Activated T-helper 9 cell treated with anti-CD3 and anti-CD28 coated beads, Interleukin-2, amount 50 U/mL, for 16 hours (primary cell): ENCODE results near the gene GSG1L.
"Not testable (repeated sequence)": the region's sequence is repeated elsewhere in the genome, so short reads cannot be mapped to it uniquely, and the experiment has no call there.

ENCODE experiments used
- DNase-seq: peaks from one replicate; pipeline ENCODE4 v3.0.0-alpha.2; 2020; ENCODE audit warnings: low read depth

Gene GSG1L

DNA sequence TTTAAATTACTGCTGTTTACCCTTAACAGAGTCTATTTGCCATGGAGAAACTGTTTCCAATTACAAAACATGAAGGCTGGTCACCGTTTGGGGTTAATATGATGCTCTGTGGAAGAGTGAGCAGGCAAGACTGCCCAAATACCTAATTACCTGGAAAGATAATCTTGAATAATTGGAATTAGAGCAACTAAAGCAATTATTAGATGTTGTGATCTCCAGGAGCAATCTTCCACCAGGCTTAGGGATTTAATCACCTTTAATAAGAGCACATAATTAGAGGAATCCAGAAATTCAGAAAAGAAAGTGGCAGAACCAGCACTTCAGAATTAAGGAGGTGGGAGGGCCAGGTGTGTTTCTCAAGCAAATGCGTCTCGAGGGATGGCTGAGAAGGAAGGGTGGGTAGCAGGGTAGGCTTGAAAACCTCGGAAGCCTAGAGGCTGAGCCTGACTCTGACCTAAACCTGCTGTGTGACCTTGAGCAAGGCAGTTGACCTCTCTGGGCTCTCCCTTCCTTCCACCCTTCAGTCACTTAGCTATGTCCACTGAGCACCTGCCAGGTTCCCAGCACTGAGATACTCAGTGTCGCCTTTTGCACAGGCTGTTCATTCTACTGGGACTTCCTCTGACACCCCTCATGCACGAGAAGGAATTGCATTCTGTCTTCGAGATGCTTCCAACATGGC, 113.2 kb downstream of the GSG1L start:
- no peak for DNase-seq

DNA sequence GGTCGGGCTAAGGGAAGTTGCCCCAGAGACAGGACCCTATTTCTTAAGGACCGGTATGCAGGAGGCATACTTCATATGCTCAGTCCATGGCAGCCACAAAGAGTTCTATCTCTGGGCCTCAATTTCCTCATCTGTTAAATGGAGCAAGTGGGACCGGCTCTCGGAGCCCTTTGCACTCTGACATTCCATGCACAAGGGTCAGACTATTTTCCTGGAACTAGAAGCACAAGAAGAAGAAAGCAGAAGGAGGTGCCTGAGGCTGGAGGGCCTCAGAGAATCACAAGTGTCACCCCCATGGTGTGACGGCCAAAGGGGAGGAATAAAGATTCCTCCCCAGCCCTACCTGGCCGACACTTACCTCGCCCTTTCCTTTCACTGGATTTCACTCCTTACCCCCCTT, 115.8 kb downstream of the GSG1L start:
- DNase-seq = no peak

DNA sequence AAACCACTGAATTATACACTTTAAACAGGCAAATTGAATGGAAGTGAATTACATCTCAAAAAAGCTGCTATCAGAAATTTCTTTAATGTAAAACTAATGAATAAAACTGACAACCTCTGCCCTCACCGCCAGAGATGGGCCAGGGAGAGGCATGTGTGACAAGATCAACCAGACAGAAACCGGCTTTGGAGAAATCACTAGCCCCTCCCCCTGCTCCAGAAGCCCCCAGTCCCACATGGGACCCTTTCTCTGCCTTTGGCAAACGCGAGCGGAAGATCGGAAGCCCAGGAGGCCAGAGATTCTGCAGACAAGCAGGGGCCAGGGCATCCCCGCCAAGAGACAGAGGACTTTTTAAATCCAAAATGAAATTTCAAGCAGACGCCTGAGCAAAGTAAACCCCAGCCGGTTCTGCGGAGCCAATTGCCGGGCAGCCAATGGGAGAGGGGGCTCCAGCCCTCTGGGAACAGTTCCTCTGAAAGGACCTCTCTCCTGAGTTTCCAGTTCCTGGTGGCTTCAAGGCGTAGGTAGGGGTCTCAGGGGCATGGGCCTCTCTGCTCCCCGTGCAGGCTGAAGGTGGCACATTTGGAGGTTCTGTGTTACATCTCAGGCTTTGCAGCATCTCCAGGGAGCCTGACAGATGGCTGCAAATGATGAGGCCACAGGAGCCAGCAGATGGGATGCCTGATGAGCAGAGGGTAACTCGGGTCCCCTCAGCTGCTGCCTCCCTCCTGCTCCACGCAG, 118.1 kb downstream of the GSG1L start:
- DNase-seq = no peak

DNA sequence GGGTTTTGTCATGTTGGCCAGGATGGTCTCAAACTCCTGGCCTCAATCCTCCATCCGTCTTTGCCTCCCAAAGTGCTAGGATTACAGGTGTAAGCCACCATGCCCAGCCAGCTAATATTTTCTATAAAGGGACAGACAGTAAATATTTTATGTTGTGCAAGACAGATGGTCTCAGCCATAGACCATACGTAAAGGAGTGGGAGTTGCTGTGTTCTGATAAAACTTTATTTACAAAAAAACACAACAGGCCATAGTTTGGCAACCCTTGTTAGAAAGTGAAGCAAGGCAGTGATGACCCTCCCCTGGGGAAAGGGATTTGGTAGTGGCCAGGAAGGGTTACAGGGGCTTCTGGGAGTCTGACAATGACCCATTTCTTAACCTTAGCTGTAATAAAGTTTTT, 119.7 kb downstream of the GSG1L start:
- no peak for DNase-seq

DNA sequence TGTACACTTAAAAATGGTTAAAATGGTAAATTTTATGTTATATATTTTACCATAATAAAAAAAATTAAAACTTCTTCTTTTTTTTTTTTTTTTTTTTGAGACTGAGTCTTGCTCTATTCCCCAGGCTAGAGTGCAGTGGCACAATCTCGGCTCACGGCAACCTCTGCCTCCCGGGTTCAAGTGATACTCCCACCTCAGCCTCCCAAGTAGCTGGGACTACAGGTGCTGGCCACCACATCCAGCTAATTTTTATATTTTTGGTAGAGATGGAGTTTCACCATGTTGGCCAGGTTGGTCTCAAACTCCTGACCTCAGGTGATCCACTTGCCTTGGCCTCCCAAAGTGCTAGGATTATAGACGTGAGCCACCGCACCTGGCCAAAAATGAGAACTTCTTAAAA, 121.4 kb downstream of the GSG1L start:
- DNase-seq = not testable (repeated sequence)

DNA sequence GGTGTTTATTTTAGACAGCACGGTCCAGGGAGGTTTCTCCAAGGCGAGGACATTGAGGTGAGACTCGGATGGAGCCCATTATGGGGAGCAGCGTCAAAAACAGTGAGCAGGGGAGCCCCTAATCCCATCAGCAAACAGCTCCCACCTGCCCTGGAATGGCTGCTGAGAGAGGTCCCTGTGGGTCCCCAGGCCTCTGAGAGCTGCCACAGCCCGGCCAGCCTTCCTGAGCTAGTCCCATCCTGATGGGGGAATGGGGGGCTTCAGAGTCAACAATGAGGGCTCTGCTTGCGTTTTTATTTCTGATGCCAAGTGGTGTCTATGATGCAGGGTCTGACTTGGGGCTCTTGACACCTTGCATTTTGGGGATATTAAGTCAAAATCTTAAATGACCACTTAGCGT, 128.4 kb downstream of the GSG1L start:
- DNase-seq = no peak

DNA sequence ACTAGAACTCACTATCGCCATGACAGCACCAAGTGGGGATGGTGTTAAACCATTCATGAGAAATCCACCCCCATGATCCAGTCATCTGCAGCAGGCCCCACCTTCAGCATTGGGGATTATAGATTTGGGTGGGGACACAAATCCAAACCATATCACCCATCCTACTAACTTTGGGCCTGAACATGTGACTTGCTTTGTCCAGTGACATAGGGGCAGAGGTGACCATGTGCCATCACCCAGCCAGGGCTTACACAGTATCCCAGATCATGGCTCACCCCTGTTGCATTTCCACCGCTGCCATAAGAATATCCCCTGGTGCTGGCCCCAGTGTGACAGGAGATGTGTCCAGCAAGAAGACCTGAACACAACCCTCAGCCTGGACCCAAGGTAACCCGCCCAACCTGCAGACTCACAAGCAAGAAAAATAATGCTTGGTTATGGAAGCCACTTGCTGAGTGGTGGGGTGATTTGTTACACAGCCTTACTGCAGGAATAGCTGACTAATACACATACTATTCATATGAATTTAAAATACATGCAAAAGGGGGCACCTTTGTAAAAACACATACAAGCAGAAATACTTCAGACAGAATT, 130.9 kb downstream of the GSG1L start:
- no peak for DNase-seq

DNA sequence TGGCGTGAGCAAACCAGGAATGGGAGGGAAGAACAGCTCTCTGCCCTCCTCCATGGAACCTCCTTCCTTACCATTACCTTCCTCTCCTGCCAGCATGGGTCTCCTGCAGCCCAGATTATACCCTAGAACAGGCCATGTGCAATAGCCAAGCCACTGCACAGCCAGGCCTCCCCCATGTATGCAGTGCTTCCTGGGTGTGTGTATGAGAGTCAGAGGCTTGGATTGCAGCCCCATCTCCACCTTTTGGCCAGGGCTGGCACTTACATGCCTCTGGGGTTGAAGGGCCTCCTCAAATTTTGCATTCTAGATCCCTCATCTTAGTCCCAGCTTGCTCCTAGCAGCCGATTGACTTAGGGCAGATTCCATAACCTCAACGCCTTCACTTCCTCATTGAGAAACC, 133.7 kb downstream of the GSG1L start:
- no peak for DNase-seq

DNA sequence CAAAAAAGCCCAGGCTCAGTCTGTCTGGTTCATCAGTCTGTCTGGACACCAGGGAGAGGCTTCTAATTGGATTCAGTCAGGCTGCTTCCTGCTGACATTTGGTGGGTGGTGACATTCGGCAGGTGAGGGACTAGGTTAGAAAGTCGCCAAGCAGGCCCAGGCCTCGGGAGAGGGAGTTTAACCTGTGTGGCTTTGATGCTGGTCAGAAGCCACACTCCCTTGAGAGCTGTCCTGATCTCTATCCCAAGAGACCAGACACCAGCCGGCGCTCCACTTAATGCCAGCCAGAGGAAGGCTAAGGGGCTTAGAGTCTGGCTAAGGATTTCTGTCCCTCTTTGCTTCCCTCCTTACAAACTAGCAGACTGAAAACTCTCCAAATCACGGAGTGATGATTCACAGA, 135.0 kb downstream of the GSG1L start:
- DNase-seq = no peak

DNA sequence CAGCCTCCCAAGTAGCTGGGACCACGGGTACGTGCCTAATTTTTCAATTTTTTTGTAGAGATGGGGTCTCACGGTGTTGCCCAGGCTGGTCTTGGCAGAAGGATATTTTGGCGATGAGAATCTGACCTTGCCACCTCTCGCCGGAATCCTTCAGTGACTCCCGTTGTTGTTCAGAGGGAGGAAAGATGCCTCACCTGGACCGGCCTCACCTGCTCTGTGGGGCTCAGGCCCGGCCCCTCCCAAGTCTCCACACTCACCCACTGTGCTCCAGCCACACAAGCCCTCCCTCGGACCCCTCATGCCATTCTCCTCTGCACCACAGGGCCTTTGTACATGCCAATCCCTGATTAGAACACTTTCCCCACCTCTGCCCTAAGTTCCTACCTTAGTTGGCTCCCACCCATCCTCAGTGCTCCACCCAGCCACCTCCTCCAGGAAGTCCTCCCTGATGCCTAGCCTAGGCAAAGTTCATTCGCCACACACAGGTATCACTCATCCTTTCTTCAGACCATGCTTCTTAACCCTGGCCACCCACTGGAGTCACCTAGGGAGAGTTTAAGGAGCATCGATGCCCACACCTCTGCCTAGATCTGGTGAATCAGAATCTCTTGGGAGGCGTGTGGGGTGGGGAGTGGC, 136.1 kb downstream of the GSG1L start:
- DNase-seq = no peak

DNA sequence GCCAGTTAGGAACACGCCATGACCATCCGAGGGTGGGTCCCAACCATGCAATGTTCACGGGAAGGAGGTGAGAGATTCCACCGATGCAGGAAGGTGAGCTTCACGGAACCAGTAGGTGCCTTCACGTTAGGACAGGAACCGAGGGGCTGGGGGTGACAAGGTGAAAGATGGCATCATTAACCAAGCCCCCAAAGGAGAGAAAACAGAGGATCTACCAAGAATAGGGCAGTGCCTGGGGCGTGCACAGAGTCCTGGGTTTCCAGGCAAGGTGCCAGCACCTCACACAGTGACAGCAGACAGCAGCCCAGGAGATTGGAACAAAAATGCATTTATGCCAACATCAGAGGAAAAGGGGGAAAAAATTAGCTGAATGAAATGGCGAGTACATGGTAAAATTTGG, 137.9 kb downstream of the GSG1L start:
- DNase-seq = no peak

DNA sequence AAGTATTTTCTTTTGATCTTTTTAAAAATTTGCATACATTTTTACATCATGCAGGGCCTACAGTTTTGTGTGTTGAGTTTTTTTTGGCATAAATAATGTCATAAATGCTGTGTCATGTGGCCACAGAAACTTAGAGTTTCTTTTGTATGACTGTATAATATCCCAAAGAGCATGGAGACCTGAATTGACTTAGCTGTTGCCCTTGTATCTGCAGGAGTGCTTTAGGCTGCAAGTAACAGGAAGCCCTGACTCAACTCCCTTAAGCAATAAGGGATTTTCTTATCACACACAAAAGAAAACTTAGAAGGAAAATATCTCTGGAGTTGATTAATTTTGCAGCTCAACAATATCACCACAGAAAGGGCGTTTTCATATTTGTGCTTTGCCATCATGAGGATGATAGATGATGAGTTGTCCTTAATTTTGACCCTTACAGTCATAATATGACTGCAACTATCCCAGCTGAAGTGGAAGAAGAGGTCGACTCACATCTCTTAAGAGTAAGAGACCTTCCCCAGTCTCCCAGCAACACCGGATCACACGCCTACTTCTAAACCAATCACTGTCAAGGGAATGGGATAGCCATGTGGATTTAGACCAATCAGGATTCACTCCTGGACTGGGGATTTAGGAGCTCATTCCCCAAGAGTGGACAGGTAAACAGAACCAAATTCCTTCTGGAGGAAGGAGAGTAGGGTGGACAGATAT, 138.9 kb downstream of the GSG1L start:
- no peak for DNase-seq

DNA sequence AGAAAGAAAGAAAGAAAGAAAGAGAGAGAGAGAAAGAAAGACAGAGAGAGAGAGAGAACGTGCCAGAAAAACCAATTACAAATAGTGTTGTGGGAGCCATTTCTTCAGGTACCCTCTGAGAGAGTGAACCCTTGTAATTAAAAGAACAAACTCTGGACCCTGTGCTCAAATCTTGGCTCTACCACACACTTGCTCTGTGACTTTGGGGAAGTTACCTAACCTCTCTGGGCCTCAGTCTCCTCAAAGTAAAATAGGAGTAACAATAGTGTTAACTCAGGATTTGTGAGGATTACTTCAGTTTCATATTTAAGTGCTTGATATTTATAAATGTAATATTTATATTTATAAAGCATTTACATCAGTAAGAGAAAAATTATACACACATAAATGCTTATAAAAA, 139.8 kb downstream of the GSG1L start:
- DNase-seq = no peak

DNA sequence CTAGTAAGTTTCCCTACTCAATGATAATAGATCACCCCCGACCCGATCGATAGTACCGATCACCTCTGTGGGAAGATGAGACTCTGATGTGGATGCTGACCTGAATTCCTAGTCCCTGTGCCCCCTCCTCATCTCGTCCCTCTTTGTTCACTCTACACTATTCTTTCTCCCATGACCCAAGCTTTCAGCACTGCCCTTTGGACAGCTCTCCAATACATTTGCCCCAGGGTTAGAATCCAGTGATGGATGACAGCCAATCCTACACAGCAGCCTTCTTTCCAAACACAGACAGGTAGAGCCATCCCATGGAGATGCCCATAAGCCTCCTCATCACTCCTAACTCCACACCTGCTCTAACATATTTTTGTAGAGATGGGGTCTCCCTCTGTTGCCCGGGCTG, 141.1 kb downstream of the GSG1L start:
- DNase-seq = no peak

DNA sequence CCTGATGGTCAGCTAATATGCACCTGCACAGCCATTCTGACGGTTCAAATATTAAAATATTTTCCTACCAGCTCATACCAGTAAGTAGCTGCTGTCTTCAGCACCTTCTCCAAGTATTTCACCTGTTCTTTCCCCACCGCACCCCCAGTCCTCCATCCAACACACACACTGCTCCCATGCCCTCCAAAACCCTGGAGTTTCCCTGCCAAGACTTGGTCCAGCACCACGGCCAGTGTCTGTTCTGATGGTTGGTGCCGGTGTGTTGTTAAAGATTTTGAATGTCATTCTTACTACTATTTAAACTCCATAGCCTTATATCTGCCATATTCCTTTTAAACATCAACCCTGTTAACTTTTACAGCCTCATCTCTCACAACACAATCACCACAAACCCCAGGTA, 142.4 kb downstream of the GSG1L start:
- DNase-seq = no peak

DNA sequence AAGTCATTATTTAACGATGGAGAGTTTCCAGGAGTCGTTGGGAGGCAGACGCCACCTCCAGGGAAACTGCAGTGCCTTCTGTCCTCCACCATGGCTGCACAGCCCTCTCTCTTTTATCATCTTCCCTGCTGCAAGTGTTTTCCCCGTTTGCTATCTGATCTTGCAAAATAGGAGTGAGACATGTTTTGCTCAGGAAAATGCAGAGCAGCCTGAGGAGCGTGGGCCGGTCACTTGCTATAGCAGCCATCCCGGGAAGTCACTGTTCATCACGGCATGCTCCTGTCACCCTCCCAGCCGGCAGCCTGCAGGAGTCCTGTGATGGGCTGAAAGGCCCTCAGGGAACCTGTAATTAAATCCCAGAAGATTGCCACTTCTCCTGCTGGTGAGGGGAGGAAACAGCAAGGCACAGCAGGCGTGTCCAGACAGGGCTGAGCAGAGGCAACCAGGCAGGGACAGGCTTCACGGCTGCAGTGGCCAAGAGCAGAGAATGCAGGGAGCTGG, 143.1 kb downstream of the GSG1L start:
- DNase-seq = no peak

DNA sequence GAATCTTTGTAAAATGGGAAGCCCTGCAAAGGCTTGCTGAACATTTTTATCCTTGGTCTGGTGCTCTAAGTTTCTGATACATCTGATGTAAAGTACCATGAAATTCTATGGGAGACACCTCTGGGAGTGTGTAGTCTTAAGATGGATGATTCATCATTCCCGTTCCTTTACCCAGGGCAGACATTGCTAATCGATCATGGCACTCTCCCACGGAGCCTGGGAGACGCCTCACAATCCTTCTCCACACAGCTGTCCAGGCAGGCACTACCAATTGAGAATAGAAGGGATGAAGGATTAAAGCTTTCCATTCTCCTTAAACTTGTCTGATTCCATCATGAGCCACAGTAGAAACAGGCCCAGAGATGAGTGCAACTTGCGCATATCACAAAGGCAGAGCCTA, 144.8 kb downstream of the GSG1L start:
- DNase-seq = no peak

DNA sequence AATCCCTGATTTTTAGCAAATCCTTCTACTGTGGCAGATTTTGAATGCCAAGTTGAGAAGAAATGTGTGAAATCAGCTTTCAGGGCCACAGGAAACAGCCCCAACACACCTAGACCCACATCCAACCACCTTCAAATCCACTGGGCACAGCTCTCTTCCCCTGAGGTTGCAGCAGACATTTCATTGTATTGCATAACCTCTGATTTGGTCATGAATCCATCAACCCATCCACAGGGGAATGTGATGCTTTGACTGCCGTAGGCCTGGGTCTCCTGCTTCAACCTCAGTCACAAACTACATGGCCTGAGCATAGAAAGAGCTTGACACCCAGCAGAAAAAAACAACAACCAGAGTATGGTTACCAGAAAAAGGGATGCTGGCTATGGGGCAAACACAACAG, 145.6 kb downstream of the GSG1L start:
- DNase-seq = no peak

DNA sequence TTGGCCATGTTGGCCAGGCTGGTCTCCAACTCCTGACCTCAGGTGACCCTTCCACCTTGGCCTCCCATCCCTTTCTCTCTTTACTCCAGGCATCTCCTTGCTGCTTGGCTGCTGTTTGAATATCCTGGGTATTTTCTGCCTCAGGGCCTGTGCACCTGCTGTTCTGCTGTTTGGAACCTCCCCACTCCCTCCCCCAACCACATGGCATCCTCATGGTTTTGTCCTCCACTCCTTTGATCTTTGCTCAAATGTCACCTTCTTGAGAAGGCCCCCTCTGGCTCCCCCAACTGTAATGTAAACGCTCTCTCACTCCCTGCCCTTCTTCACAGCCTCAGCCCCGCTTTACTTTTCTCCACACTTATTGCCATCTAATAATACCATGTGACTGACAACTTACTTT, 152.0 kb downstream of the GSG1L start:
- DNase-seq = no peak

DNA sequence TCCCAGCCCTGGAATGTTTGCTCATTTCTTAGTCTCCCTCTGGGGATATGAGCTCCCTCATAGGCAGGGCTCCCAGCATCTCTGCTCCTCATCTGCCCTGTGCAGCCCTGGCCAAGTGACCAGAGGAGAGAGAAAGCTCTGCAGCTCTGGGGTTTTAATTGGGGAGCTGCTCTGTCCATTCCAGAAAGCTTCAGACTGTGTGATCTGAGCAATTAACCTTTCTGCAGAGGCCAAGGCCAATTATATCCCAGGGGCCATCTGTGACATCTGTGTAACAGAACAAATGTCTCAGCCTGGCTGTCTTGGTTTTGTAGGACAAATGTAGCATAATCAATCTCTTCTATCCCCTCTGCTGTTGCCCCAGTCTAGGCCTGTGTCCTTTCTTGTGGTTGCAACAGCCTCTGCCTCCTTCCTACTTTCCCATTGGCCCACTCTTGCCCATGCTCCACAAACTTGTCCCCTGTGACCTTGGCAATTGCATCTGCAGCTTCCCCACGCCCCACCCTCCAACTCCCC, 156.0 kb downstream of the GSG1L start:
- DNase-seq = no peak

DNA sequence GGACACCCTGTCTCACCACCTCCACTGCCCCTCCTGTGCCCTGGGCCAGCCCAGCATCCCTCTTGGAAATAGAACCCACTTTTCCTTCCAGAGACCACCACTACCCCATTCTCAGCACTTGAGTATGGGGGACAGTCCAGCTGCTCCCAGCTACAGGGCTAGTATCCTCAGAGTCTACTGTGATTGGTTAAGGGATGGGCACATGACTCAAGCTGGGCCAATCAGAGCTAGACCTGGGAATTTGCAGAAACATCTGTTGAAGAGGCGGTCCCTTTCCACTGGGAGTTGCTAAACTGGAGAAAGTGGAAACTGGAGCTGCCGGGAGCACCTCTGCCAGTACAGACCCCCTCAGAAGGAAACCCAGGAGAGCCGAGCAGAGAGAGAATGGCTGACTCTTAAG, 156.6 kb downstream of the GSG1L start:
- DNase-seq = no peak

DNA sequence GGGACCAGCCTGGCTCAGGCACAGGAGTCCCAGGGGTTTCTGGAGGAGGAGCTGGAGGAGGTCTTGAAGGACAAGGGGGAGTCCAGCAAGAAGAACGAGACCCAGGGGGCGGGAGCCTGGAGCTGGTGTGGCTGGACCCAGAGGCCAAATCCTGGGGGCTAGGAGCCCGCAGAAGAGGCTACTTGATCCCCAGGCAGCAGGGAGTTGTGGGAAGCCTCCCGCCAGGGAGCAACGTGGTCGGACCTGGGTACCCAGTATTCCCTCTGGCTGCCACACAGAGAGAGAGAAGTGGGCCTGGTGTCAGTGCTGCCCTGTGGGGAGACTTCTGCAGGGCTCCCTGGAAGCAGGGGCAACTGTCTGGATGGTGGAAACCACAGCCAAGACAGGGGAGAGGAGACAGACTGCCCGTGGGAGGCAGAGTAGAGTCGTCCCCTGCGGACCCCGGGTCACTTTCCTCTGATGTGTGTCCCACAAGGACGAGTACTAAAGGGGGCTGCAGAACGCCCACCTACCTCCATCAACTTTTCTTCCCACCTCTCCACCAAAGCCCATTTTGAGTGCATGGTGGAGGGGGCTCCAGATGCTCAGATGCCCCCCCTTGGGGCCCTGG, 160.4 kb downstream of the GSG1L start:
- DNase-seq = no peak
